Endothelial cell of umbilical vein (primary cell): Measurements from ENCODE around the gene LENEP. TPM values are rescaled to one million over a fixed set of nuclear protein-coding genes. Genes with fewer than 3 reads are reported as not detected.

Experiments
- BruUV-seq: library from RNA; stranded (reverse); fragments of 400-500 nt; replicated peaks from 2 replicates; lab custom pipeline; 2021; lab: Mats Ljungman, UMichigan
- CTCF ChIA-PET: fragments of 300-600, 350-600 bp; sonication (Branson Sonifier 250); formaldehyde crosslinking; loops from one replicate; lab custom pipeline; 2021; ENCODE audit warnings: antibody characterized with exemption, inconsistent platforms; lab: Charles Lee
- POLR2A ChIA-PET: fragments of 300-600, 350-600 bp; sonication (Branson Sonifier 250); formaldehyde crosslinking; loops from one replicate; lab custom pipeline; 2021; ENCODE audit warnings: antibody characterized with exemption, inconsistent platforms; lab: Charles Lee
- DNase-seq: peaks from one replicate; pipeline ENCODE4 v3.0.0-alpha.2; 2011; ENCODE audit warnings: low read depth, low spot score
- FAIRE-seq: peaks from 2 replicates; lab custom pipeline; 2011; peaks lifted over from hg19 to GRCh38; lab: Jason Lieb, UNC
- H2AFZ ChIP-seq: 2 replicates; pipeline ENCODE4 v1.6.0; 2012; ENCODE audit warnings: low read depth, low read length, control low read depth, inconsistent platforms
- H3K27ac ChIP-seq: 2 replicates; pipeline ENCODE4 v1.5.1; 2011; ENCODE audit warnings: low read depth, mild to moderate bottlenecking, control low read depth, low read length, moderate library complexity; ENCODE audit not compliant: insufficient read depth
- H3K27me3 ChIP-seq, 2 experiments: 2 replicates each; pipeline versions ENCODE4 v1.6.0 to v1.6.1; 2011; ENCODE audit warnings: low read length in 2 of 2, mixed read lengths in 1 of 2; ENCODE audit not compliant: control insufficient read depth in 2 of 2, insufficient read depth in 2 of 2
- H3K36me3 ChIP-seq, 2 experiments: 2 replicates in 1 of 2; 3 replicates in 1 of 2; pipeline ENCODE4 v1.5.1; 2011; ENCODE audit warnings: low read length in 2 of 2, mild to moderate bottlenecking in 1 of 2, moderate library complexity in 1 of 2; ENCODE audit not compliant: control insufficient read depth in 2 of 2, insufficient read depth in 2 of 2; ENCODE audit errors: extremely low read depth in 1 of 2
- H3K4me1 ChIP-seq: 3 replicates; pipeline ENCODE4 v1.5.1; 2011; ENCODE audit warnings: mild to moderate bottlenecking, low read length; ENCODE audit not compliant: control insufficient read depth, insufficient read depth; ENCODE audit errors: extremely low read depth
- H3K4me2 ChIP-seq: 2 replicates; pipeline ENCODE4 v1.6.1; 2011; ENCODE audit warnings: low read length, control low read depth, mixed read lengths; ENCODE audit not compliant: insufficient read depth
- H3K4me3 ChIP-seq, 3 experiments: fragments of 200-600 bp in 1 of 3; sonication (generic), shearing (Covaris generic) in 1 of 3; replicated peaks in 1 of 3; 2 replicates each; pipeline ENCODE4 v1.5.1; 2011 to 2016; ENCODE audit warnings: control low read depth in 3 of 3, low read length in 3 of 3, mild to moderate bottlenecking in 2 of 3, inconsistent platforms in 1 of 3, low read depth in 1 of 3, moderate library complexity in 1 of 3; ENCODE audit not compliant: insufficient read depth in 1 of 3
- H3K79me2 ChIP-seq: 2 replicates; pipeline ENCODE4 v1.6.0; 2012; ENCODE audit warnings: low read length, inconsistent platforms; ENCODE audit not compliant: control insufficient read depth, insufficient read depth
- H3K9ac ChIP-seq: replicated peaks from 2 replicates; pipeline ENCODE3; 2011; ENCODE audit warnings: low read length, control low read depth; ENCODE audit not compliant: insufficient read depth; ENCODE audit errors: extremely low read depth
- H3K9me1 ChIP-seq: replicated peaks from 3 replicates; pipeline ENCODE4 v1.6.0; 2011; ENCODE audit warnings: mild to moderate bottlenecking, low read length; ENCODE audit not compliant: control insufficient read depth, insufficient read depth; ENCODE audit errors: extremely low read depth
- H3K9me3 ChIP-seq: replicated peaks from 2 replicates; pipeline ENCODE4 v1.5.1; 2012; ENCODE audit warnings: low read length, inconsistent platforms; ENCODE audit not compliant: control insufficient read depth, insufficient read depth
- H4K20me1 ChIP-seq: replicated peaks from 2 replicates; pipeline ENCODE3; 2011; ENCODE audit warnings: mild to moderate bottlenecking, low read length; ENCODE audit not compliant: control insufficient read depth, insufficient read depth; ENCODE audit errors: extremely low read depth
- CTCF ChIP-seq, 2 donors: IDR thresholded peaks; 1 replicate in 1 of 2; 2 replicates in 1 of 2; pipeline ENCODE4 v1.5.1; 2011; ENCODE audit warnings: low read length in 2 of 2, mild to moderate bottlenecking in 2 of 2, moderate library complexity in 2 of 2, control low read depth in 1 of 2, inconsistent platforms in 1 of 2, low read depth in 1 of 2; ENCODE audit not compliant: insufficient read depth in 1 of 2; ENCODE audit errors: extremely low read depth in 1 of 2
- EZH2 ChIP-seq: IDR thresholded peaks from 2 replicates; pipeline ENCODE4 v1.6.1; 2012; ENCODE audit warnings: borderline replicate concordance, low read depth, mild to moderate bottlenecking, moderate library complexity, low read length, inconsistent platforms; ENCODE audit not compliant: severe bottlenecking
- FOS ChIP-seq: IDR thresholded peaks from 2 replicates; pipeline ENCODE4 v1.6.1; 2011; ENCODE audit warnings: mild to moderate bottlenecking, low read length, moderate library complexity, borderline replicate concordance; ENCODE audit not compliant: insufficient read depth
- GATA2 ChIP-seq: IDR thresholded peaks from 2 replicates; pipeline ENCODE4 v1.7.0; 2011; ENCODE audit warnings: low read depth, mild to moderate bottlenecking, moderate library complexity, mixed read lengths, low read length; ENCODE audit not compliant: insufficient read length, insufficient read depth
- JUN ChIP-seq: IDR thresholded peaks from 2 replicates; pipeline ENCODE4 v1.6.1; 2011; ENCODE audit warnings: borderline replicate concordance, low read depth; ENCODE audit not compliant: insufficient read length, insufficient read depth
- MAX ChIP-seq: IDR thresholded peaks from 2 replicates; pipeline ENCODE4 v1.6.1; 2011; ENCODE audit not compliant: insufficient read depth, insufficient read length
- MYC ChIP-seq: IDR thresholded peaks from one replicate; pipeline ENCODE4 v1.6.1; 2011; ENCODE audit warnings: mild to moderate bottlenecking, low read depth, low read length
- POLR2A ChIP-seq: IDR thresholded peaks from 2 replicates; pipeline ENCODE4 v1.6.1; 2012; ENCODE audit warnings: low read depth, mild to moderate bottlenecking, control low read depth, low read length
- POLR2AphosphoS5 ChIP-seq: IDR thresholded peaks from 2 replicates; pipeline ENCODE4 v1.6.1; 2012; ENCODE audit warnings: low read depth, mild to moderate bottlenecking, control low read depth, low read length, moderate library complexity; ENCODE audit not compliant: insufficient read depth
- dilution Hi-C: fragments of 300-500 bp; cut with MboI; formaldehyde crosslinking; loops from one replicate; pipeline ENCODE4 v1.15.0; 2019; ENCODE audit warnings: low sequenced_read_pairs; ENCODE audit not compliant: extremely low pct_ligation_motif_present
- intact Hi-C: fragments of 100-400 bp; cut with micrococcal nuclease; formaldehyde crosslinking; loops from one replicate; pipeline ENCODE4 v1.10.0; 2022
- polyA plus RNA-seq, 4 experiments: library from polyadenylated mRNA; depleted of rRNA in 3 of 4; stranded (reverse) in 3 of 4; unstranded in 1 of 4; fragments of >200 nt; gene quantifications; 2 replicates each; pipeline versions ENCODE4 v1.2.1 to v1.2.3, GENCODE V29; 2011 to 2012; ENCODE audit warnings: missing spikeins in 1 of 4
- total RNA-seq: library from RNA; stranded (reverse); gene quantifications from 2 replicates; pipeline ENCODE4 v1.2.3, GENCODE V29; 2021

Gene LENEP
- total and polyA plus RNA-seq, 2 donors (not counting 3 experiments of a cell fraction or from before 2014, with no cell fraction given), result 0.64 TPM; not detected in 1

- DNase-seq (no peak), FAIRE-seq (no peak)
- intact Hi-C loops (no loop called here), dilution Hi-C loops (no loop called here)
- H3K9me3 ChIP-seq, result no peaks in the 10 kb centered on the region
- H3K36me3 ChIP-seq, result no peaks in the 10 kb centered on the region
- no peaks in the 10 kb centered on the region for H3K9me1 ChIP-seq
- CTCF ChIA-PET, result interaction anchor here (1.1 to 3.1 kb wide), 5 partner anchors 11 to 51 kb away, joined by 3 to 12 read pairs (median 5); partner anchors contain the start of genes ADAM15 and EFNA4
- H2AFZ ChIP-seq, result no peak within 1 kb of the TSS
- H3K27me3 ChIP-seq, result peaks cover 0 to 5% of the 10 kb centered on the region in 2 experiments
- H3K27ac ChIP-seq, result no peak within 1 kb of the TSS
- no TSS peak for BruUV-seq
- POLR2A ChIA-PET, result no interaction called here
- peaks cover under 1% of the 10 kb centered on the region for H3K4me1 ChIP-seq
- no peak within 1 kb of the TSS for H3K4me3 ChIP-seq
- TF ChIP-seq MAX, result no peak
- no peak for TF ChIP-seq JUN
- no peak for TF ChIP-seq CTCF (IDR thresholded peaks at IDR 0.05; ENCODE audit: extremely low read depth in 1 of 2, insufficient read depth in 1 of 2, low read depth in 1 of 2, low read length in 2 of 2)
- no peak for TF ChIP-seq FOS
- TF ChIP-seq MYC, result no peak
- no peak for TF ChIP-seq GATA2
- TF ChIP-seq EZH2, result no peak
- TF ChIP-seq POLR2AphosphoS5, result no peak
- no peak for TF ChIP-seq POLR2A
- H4K20me1 ChIP-seq, result no peaks in the 10 kb centered on the region
- H3K4me2 ChIP-seq, result no peak within 1 kb of the TSS
- H3K9ac ChIP-seq, result no peak within 1 kb of the TSS
- no peaks in the 10 kb centered on the region for H3K79me2 ChIP-seq
Measured at GRCh38 chr1:155033524-155033923, 40.1 kb downstream of the LENEP start, which contains the start of the genes DCST1 and DCST2. Gene DCST1, plus strand, starts transcription at chr1:155033824. Its CDS starts 213 bp downstream, at chr1:155034037. Gene DCST2, minus strand, starts transcription at chr1:155033781. Its CDS starts 80 bp downstream, at chr1:155033701.
